Measurements from ENCODE around the gene NINL. TPM values are rescaled to one million over a fixed set of nuclear protein-coding genes. Genes with fewer than 3 reads are reported as not detected.

Gene NINL
- polyA plus RNA-seq, 1 of the 3 experiments (the other 2 are of a cell fraction), result 22.5 TPM

GRCh38 chr20:25468126-25469075 lies 116.9 kb downstream of the NINL start:
- Histone ChIP-seq H3K4me3 (ENCODE audit: low read depth in 2 of 2, low read length in 1 of 2) (no peak overlapping the region), H3K27me3 (ENCODE audit: insufficient read depth) (no peaks in the 10 kb centered on the region), H2AFZ (ENCODE audit: low read depth) (no peak overlapping the region), H3K9ac (no peak overlapping the region), H3K4me1 (ENCODE audit: control insufficient read depth in 1 of 2, insufficient read depth in 2 of 2, low read depth in 1 of 2, low read length in 1 of 2) (peaks cover 0 to 15% of the 10 kb centered on the region in 2 experiments; a peak in 1 of 4 replicates), H3F3A (replicated peaks; ENCODE audit: insufficient read depth) (no peaks in the 10 kb centered on the region), H3K27ac (ENCODE audit: low read depth in 2 of 2, low read length in 1 of 2) (no peak overlapping the region), H3K4me2 (no peak overlapping the region), H4K20me1 (ENCODE audit: insufficient read depth) (no peaks in the 10 kb centered on the region), H3K9me3 (no peaks in the 10 kb centered on the region), H3K79me2 (ENCODE audit: insufficient read depth) (0 out of 2 replicates have a peak, but pooled peaks cover 10% of the 10 kb centered on the region), H3K9me2 (no peaks in the 10 kb centered on the region), H3K36me3 (replicated peaks in 1 of 2; ENCODE audit: control insufficient read depth in 1 of 2, insufficient read depth in 2 of 2, low read length in 1 of 2) (peaks cover 12 to 44% of the 10 kb centered on the region in 2 experiments)
- no peak for TF ChIP-seq ZBTB33 (IDR thresholded peaks at IDR 0.05; ENCODE audit: borderline replicate concordance, low read depth)
- no peak for TF ChIP-seq TCF12 (IDR thresholded peaks at IDR 0.05)
- no peak for TF ChIP-seq POLR2AphosphoS5 (IDR thresholded peaks at IDR 0.05; ENCODE audit: low read depth, low read length)
- no peak for TF ChIP-seq USF1 (IDR thresholded peaks at IDR 0.05; ENCODE audit: borderline replicate concordance, low read depth)
- no peak for TF ChIP-seq JUND (IDR thresholded peaks at IDR 0.05)
- TF ChIP-seq SIN3A (IDR thresholded peaks at IDR 0.05; ENCODE audit: borderline replicate concordance, low read depth, low read length), result no peak
- TF ChIP-seq CHD2 (IDR thresholded peaks at IDR 0.05; ENCODE audit: low read length, partially characterized antibody), result no peak
- TF ChIP-seq GATA2 (CRISPR knock-in tag; IDR thresholded peaks at IDR 0.05), result no peak
- no peak for TF ChIP-seq RFX5 (IDR thresholded peaks at IDR 0.05; ENCODE audit: low read length)
- no peak for TF ChIP-seq TAF1 (IDR thresholded peaks at IDR 0.05; ENCODE audit: borderline replicate concordance, low read depth, low read length)
- TF ChIP-seq RXRA (IDR thresholded peaks at IDR 0.05; ENCODE audit: borderline replicate concordance, low read depth), result no peak
- TF ChIP-seq MEF2A (IDR thresholded peaks at IDR 0.05; ENCODE audit: borderline replicate concordance, low read depth), result no peak
- ChIA-PET POLR2A (no interaction called here), CTCF (no interaction called here)
- 94% methylated on average over 18 of the region's 18 CpGs for WGBS (ENCODE audit: low lambda C conversion rate)
- DNase-seq, result no peak

- WGBS (ENCODE audit: low lambda C conversion rate), result 96% methylated on average over 8 of the region's 8 CpGs
- POLR2A ChIA-PET, result no interaction called here
These were observed 117.9 kb downstream of the NINL start for GRCh38 chr20:25467441-25467840.

More at GRCh38 chr20:25467441-25467840, 117.9 kb downstream of the NINL start:
- no peaks in the 10 kb centered on the region for H3F3A ChIP-seq (replicated peaks; ENCODE audit: insufficient read depth)
- H3K4me1 ChIP-seq (ENCODE audit: control insufficient read depth in 1 of 2, insufficient read depth in 2 of 2, low read depth in 1 of 2, low read length in 1 of 2), result peaks cover 0 to 15% of the 10 kb centered on the region in 2 experiments; a peak in 1 of 4 replicates
- no peak for DNase-seq
- CTCF ChIA-PET, result no interaction called here
- no peak overlapping the region for H3K4me3 ChIP-seq (ENCODE audit: low read depth in 2 of 2, low read length in 1 of 2)
- no peak overlapping the region for H2AFZ ChIP-seq (ENCODE audit: low read depth)
- peaks cover 10 to 46% of the 10 kb centered on the region in 2 experiments for H3K36me3 ChIP-seq (replicated peaks in 1 of 2; ENCODE audit: control insufficient read depth in 1 of 2, insufficient read depth in 2 of 2, low read length in 1 of 2)
- no peak overlapping the region for H3K4me2 ChIP-seq
- no peak overlapping the region for H3K27ac ChIP-seq (ENCODE audit: low read depth in 2 of 2, low read length in 1 of 2)
- no peaks in the 10 kb centered on the region for H3K9me3 ChIP-seq
- 0 out of 2 replicates have a peak, but pooled peaks cover 10% of the 10 kb centered on the region for H3K79me2 ChIP-seq (ENCODE audit: insufficient read depth)
- no peaks in the 10 kb centered on the region for H3K9me2 ChIP-seq
- H3K27me3 ChIP-seq (ENCODE audit: insufficient read depth), result no peaks in the 10 kb centered on the region
- TF ChIP-seq IRF3 (IDR thresholded peaks at IDR 0.05; ENCODE audit: low read depth, low read length), result no peak
- TF ChIP-seq JUND (IDR thresholded peaks at IDR 0.05), result no peak
- TF ChIP-seq PBX3 (IDR thresholded peaks at IDR 0.05), result no peak
- no peak for TF ChIP-seq RFX5 (IDR thresholded peaks at IDR 0.05; ENCODE audit: low read length)
- no peak for TF ChIP-seq GABPA (IDR thresholded peaks at IDR 0.05; ENCODE audit: low read depth)
- TF ChIP-seq RXRA (IDR thresholded peaks at IDR 0.05; ENCODE audit: borderline replicate concordance, low read depth), result no peak
- no peak for TF ChIP-seq POLR2AphosphoS5 (IDR thresholded peaks at IDR 0.05; ENCODE audit: low read depth, low read length)
- no peak for TF ChIP-seq SIN3A (IDR thresholded peaks at IDR 0.05; ENCODE audit: borderline replicate concordance, low read depth, low read length)
- no peaks in the 10 kb centered on the region for H4K20me1 ChIP-seq (ENCODE audit: insufficient read depth)
- no peak overlapping the region for H3K9ac ChIP-seq

Measured in SK-N-SH (cell line).